Posterior cingulate gyrus (tissue), 11 donors: ENCODE measurements around the gene NTNG2.

ENCODE experiments used
- DNase-seq, 10 donors: peaks; one replicate each; pipeline versions ENCODE4 v3.0.0 to v3.0.0-alpha.2; 2020 to 2021; ENCODE audit warnings: mixed read lengths in 3 of 10
- intact Hi-C: fragments of 100-400 bp; cut with DNase I; formaldehyde crosslinking; loops from one replicate; pipeline ENCODE4 v1.15.1; 2023

NTNG2 gene

DNA sequence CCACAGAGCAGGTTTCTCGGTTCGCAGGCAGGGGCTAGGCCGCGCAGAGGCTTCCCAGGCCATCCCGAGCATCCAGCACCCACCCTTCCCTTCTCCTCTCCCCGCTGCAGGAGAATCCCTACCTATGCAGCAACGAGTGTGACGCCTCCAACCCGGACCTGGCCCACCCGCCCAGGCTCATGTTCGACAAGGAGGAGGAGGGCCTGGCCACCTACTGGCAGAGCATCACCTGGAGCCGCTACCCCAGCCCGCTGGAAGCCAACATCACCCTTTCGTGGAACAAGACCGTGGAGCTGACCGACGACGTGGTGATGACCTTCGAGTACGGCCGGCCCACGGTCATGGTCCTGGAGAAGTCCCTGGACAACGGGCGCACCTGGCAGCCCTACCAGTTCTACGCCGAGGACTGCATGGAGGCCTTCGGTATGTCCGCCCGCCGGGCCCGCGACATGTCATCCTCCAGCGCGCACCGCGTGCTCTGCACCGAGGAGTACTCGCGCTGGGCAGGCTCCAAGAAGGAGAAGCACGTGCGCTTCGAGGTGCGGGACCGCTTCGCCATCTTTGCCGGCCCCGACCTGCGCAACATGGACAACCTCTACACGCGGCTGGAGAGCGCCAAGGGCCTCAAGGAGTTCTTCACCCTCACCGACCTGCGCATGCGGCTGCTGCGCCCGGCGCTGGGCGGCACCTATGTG lies 36.1 kb downstream of the NTNG2 start:
- no peak for DNase-seq
- intact Hi-C loops = no loop called here

DNA sequence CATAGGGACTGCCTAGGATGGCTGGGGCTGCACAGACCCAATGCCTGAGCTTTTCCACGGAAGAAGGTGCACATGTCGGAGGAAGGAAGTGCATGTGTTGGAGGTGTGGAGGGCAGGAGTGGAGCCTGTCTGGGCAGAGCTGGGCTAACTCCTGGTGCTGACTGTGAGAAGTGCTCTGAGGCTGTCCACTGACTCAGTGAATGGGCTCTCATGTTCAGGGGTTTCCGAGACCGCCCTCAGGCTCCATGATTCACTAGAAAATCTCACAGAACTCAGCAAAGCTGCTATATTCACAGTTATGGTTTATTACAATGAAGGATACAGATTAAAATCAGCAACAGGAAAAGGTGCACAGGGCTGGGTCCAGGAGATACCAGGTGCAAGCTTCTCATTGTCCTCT lies 37.2 kb downstream of the NTNG2 start:
- intact Hi-C loops = no loop called here
- no peak for DNase-seq

DNA sequence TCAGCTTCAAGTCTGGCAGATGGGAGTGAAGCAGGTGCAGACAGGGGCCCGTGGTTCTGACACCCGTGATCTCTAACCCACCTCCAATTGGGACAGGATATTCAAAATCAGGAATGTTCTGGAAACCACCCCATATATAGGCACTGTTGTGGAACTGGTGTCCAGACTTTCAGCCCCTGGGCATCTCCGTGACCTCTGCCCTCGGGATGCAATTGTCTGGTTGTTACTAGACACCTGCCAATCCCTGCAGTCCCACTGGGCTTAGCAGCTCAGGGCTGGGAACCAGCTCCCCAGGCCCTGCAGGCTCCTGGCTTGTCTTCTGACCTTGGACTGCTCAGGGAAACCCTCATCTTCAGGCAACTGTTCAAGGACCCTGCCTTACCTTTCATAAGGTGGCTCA lies 38.8 kb downstream of the NTNG2 start:
- DNase-seq = peak in 1 of 10 donors; percentile 22
- intact Hi-C loops = no loop called here

DNA sequence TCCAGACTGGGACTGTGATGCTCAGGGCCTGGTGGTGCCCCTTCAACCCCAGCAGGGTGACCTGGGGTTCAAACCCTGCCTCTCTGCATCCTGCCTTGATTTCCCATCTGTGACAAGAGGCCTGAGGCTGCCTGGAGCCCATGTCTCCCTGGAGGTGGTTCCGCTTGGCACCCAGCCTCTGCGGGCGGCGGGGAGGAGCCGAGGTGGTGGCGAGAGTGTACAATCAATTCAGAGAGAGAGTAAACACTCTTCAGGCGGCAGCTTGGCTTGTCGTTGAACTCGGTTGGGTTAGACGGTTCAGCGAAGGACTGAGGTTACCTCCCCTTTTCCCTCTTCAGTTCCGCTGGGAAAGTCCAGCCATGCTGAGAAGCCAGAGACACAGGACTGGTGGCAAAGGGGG lies 39.3 kb downstream of the NTNG2 start:
- peak in 1 of 10 donors; percentile 33 for DNase-seq
- intact Hi-C loops = no loop called here

DNA sequence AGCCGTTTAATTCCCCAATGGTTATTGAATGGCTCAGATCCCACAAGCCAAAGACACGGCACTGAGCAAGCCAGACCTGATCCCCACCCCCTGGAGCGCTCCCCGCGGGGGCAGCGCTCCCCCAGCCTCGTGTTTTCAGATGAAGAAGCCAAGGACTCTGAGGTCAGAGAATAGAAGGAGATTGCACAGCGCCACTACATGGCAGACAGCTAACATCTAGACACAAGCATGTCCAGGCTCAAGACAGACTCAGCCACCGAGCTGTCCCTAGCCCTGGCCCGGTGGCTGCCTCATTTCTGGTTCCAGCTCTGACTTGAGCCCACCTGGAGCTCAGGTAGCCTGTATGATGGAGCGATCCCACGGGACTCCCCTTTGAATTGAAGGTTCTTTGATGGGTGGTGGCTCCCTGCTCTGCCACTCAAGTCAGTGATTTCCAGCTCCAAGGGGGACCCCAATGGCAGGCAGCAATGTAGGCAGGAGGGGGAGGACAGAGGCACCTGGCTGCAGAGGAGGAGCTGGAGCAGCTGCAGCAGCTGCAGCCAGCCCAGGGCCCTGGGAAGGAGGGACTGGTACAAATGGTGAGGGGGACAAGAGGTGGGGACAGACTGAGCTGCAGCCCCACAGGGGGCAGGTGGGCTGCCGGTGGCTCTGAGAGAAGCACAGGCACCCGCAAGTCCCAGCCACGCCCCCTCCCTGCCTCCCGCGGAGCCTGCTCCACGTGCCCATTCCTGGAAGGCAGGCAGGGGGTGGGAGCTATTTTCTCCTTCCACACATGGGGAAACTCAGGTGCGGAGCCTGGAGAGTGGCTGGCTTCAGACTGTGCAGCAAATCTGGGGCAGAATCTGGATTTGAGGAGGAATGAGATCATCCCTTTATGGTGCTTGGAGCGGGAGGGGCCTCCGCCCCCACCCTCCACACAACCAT lies 40.2 kb downstream of the NTNG2 start:
- peak in 4 of 10 donors; percentile 33 to 91 (median 69) for DNase-seq
- intact Hi-C loops = no loop called here

DNA sequence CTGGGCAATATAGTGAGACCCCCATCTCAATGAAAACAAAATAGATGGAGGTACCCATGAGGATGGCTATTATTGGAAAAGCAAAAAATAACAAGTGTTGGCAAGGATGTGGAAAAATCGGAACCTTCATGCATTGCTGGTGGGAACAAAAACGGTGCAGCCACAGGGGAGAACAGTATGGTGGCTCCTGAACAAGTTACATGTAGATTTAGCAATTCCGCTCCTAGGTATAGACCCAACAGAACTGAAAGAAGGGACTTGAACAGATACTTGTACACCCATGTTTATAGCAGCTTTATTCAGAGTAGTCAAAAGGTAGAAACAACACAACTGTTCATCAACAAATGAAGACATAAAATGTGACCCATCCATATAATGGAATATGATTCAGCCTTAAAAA lies 43.0 kb downstream of the NTNG2 start:
- intact Hi-C loops = no loop called here
- no peak for DNase-seq

DNA sequence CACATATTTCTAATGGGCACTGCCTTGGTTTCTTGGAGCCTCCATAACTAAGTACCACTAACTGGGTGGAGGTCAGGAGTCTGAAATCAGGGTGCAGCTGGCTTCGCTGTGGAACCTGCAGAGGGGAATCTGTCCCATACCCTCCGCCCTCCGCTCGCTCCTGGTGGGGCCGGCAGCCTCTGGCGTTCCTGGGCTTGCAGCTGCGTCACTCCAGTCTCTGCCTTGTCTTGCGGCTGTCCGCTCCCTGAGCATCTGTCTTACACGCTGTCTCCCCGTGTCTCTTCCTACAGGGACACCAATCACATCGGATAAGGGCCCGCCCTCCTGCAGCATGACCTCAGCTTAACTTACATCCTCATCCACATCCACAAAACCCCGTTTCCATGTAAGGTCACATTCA lies 45.4 kb downstream of the NTNG2 start:
- no peak for DNase-seq
- intact Hi-C loops = no loop called here

DNA sequence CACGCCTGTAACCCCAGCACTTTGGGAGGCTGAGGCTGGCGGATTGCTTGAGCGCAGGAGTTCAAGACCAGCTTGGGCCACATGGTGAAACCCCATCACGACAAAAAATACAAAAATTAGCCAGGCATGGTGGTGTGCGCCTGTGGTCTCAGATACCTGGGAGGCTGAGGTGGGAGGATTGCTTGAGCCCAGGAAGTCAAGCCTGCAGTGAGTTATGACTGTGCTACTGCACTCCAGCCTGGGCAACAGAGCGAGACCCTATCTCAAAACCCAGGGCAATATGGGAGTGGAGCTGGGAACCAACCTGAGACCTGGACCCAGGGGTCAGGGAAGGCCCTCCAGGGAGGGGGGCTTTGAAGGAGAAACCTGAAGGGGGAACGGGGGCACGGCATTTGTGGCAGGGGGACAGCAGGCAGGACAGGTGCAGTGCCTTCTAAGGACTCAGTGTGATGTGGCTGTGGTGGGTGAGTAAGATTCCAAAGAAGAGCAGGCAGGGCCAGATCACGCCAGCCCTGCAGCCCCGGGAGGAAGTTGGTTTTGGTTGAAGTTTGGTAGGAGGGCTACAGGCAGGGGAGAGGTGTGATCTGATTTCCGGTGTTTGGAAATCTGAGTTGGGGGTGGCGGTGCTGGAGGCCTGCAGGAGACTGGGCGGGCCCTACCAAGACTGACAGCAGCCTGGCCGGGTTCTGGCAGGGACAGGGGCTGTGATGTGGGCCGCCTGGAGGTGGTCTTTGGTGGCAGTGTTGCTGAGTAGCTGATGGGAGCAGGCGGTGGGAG lies 46.2 kb downstream of the NTNG2 start:
- DNase-seq = no peak
- intact Hi-C loops = no loop called here

DNA sequence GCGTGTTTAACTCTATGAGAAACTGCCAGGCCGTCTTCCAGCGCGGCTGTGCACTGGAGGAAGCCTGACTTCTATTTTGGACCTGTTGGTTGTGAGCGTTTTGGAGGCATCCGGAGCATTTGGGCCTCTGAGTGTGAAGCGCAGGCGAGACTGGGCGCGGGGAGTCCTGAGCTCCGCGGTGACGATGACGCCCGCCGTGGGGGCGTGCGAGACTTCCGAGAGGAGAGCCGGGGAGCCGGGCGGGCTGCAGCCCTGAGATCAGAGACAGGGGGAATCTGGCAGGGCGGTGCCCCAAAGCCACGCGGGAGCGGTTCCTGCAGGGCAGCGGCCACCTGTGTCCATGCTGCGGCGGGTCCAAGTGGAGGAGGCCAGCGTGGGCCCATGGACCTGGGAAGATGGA lies 47.4 kb downstream of the NTNG2 start:
- peak in 3 of 10 donors; percentile 32 to 89 (median 84) for DNase-seq
- intact Hi-C loops = no loop called here

DNA sequence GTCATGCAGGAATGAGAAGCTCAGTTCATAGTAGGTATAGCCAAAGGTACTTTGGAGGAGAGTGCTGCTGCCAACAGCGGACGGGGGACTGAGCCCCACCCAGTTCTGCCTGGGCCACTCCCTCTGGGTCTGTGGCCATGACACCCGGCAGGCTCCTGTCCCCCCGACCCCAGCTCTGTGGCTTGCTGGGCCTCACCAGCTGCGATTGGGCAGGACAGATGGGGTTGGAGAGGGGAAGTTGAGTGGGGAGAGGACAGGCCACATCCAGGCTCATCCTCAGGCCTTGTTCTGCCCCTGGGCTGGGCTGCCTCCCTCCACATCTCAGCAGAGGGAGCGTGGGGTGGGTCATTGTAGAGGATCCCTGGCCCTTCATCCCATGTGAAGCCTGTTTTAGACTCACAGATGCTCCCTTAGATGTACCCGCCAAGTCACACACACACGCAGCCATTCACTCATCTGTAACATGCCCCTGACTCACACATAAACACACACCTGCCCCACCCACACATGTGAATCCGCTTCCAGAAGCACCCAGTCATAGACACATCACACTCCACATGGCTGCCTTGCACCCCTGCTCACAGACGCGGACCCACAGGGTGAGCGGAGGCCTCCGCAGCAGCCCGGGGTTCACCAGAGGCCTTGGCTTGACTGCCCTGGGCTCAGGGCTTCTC lies 48.8 kb downstream of the NTNG2 start:
- intact Hi-C loops = no loop called here
- DNase-seq = peak in 1 of 10 donors; percentile 43

DNA sequence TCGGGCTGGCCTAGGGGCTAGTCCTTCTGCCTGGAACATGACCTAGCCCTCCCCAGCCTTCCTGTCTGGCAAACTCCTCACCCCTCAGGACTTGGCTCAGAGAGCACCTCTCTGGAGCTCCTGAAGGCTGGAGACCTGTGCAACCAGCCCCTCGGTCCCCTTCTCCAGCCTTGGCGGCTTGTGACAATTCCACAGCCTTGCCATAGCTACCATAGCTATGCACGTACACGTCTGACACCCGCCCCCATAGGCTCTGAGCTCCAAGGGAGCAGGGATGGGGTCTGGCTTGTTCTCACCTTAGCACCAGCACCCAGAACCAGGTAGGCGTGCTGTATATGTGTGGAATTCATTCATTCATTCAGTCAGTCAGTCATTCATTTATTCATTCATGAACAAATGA lies 49.7 kb downstream of the NTNG2 start:
- intact Hi-C loops = no loop called here
- DNase-seq = no peak

DNA sequence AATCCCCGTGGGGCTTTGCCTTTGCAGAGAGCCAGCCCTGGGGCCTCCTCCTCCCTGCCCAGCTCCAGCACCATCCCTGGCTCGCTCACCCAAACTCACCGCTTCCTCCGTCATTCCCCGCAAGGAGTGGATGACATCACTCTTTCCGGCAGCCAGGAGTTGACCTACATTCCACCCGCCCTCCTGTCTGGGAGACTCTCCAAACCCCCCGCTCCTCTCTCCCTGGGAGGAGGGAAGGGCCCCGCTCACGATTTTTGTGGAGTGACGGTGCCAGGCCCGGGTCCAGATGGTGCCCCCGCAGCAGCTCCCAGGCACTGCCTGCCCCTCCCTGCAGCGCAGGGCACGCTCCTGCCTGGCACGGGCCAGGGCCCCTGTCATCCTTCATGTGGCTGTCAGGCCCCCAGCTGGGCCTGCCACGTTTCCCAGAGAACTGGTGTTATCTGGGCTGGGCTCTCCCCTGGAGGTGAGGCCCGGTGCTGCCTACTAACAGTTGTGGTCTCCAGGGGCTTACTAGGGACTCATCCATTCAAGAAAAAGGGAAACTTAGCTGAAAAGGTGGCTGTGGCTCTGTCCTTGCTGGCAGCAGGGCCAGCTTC lies 52.3 kb downstream of the NTNG2 start:
- DNase-seq = peak; percentile 65 to 97 (median 82)
- intact Hi-C loops = no loop called here

DNA sequence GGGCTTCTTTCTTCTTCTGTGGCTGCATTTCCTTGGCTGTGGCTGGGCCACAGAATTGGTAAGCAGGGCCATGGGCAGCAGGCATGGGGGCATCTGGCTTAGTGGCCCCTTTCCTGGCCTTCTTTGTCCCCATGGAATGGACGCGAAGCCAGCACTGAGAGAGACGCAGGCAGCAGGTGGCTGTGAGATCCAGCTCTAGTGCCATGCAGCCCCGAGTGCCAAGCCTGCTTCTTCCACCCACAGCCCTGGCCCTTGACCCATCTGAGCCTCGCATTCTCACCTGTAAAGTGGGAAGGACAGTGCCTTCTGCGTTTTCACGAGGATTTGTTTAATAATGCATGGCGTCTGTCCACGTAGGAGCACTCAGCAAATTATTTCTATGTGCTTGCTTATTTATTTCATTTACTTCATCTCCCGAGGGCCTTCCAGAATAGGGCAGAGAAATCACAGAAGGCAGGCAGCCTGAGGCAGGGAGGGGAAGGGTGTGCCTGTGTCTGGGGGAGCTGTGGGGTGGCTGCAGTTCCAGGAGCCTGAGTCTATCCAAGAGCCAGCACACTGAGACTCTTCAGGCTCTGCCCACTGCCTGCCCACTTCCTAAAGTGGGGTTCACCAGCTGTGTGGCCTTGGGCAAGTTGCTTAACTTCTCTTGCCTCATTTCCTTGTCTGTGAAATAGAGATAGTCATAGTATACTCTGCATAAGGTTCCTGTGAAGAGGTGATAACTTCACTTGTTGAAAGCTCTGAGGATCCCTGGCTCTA lies 55.2 kb downstream of the NTNG2 start:
- intact Hi-C loops = no loop called here
- DNase-seq = no peak

DNA sequence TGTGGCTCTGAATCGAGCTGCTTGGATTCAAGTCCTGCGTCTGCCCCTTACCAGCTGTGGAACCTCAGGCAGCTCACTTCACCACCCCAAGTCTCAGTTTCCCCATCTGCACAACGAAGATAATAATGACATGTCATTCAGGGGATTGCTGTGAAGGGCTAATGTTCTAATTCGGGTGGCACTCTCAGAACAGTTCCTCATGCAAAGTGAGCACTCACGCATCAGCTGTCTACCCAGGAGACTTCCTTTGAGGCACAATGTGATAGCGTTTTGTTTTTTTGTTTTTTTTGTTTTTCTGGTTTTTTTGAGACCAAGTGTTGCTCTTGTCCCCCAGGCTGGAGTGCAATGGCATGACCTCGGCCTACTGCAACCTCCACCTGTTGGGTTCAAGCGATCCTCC lies 56.4 kb downstream of the NTNG2 start:
- DNase-seq = no peak
- intact Hi-C loops = no loop called here

DNA sequence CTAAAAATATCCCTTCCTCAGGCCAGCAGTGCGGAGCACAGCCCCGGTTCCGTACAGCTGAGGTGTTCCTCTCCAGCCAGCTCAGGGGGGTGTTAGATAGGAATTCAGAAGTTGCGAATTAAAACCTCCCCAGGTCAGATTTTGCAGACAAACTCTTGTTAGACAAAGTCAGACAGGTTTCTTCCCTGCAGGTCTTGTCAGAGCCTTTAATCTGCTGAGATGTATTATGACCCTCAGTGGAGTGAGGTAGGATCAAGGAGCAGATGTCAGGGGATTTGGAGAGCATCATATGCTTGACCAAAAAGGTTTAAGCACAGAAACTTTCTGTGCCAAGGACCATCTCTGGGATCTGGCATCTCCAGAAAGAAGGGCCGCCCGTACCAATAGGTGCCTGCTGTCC lies 60.1 kb downstream of the NTNG2 start:
- intact Hi-C loops = no loop called here
- no peak for DNase-seq

DNA sequence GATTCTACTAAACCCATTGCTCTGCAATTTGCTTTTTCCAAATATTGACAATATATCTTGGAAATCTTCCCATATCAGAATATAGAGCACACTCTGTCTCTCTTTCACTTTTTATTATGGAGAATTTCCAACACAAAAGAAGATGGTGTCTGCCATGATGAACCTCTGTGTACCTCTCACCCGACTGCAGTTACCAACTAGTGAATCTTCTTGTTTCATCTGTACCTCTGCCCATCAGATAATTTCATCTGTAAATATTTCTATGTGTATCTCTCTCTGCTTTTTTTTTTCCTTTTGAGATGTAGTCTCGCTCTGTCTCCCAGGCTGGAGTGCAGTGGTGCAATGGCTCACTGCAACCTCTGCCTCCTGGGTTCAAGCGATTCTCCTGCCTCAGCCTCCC lies 62.8 kb downstream of the NTNG2 start:
- intact Hi-C loops = no loop called here
- DNase-seq = no peak

DNA sequence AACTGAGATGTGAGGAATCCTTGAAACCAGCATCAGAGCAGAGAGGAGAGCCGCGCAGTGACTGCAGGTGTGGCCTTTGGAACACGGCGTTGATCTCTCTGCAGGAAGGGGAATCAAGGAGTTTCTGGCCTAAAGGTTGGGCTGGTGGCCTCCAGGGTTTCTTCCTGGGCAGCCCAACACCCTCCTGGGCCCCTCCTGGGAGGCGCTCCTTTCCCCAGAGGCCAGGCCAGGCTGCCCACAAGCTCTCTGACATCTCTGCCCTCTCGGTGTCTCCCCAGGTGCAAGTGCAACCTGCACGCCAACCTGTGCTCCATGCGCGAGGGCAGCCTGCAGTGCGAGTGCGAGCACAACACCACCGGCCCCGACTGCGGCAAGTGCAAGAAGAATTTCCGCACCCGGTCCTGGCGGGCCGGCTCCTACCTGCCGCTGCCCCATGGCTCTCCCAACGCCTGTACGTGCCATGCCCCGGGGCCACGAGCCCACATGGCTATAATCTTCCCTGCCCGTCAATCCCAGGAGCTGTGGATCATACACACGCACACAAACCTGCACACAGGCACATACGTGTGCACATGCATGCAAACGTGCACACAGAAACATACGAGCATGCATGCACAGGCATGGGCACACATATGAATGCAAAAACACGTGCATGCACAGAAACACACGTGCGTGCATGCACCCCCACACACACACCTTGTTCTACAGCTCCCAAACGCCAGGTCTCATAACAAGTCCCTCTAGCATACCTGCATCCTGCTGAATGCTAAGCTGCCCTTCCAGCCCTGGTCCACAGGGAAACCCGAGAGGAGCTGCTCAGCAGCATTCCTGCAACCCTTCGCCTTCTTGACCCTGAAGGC lies 64.9 kb downstream of the NTNG2 start:
- intact Hi-C loops = no loop called here

DNA sequence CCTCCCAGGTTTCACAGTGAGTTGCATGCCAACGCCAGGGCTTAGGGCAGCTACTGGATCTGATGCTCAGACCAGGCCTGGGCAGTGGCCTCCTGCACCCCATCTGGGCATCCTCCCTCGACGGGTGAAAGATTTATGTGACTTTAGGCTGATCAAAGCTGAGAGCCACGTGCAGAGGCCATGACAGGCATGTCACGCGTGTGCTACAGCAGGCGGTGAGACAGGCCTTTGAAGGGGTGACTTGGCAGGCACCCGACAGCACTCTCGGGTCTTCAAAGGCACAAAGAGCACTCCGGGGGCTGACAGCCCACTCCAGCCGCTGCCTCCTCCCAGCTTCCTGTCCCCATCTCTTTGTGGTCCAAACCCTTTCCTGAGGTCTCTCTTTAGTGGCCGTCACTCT lies 66.2 kb downstream of the NTNG2 start:
- DNase-seq = no peak
- intact Hi-C loops = no loop called here

More for the DNA sequence above, 64.9 kb downstream of the NTNG2 start:
- DNase-seq = peak in 1 of 10 donors; percentile 50
